Ascending aorta (tissue), 2 donors: ENCODE results near the gene PTK6. TPM values are rescaled to one million over a fixed set of nuclear protein-coding genes. Genes with fewer than 3 reads are reported as not detected.
"Not testable (repeated sequence)": the region's sequence is repeated elsewhere in the genome, so short reads cannot be mapped to it uniquely, and the experiment has no call there.

Experiments
- DNase-seq, 2 donors: peaks; one replicate each; pipeline ENCODE4 v3.0.0-alpha.2; 2019; ENCODE audit warnings: low spot score in 2 of 2
- H3K27ac ChIP-seq, 2 donors: fragments of 200-600 bp; sonication (generic); one replicate each; pipeline ENCODE4 v1.5.1; 2016 to 2017; ENCODE audit warnings: mild to moderate bottlenecking in 1 of 2
- H3K27me3 ChIP-seq: fragments of 200-600 bp; sonication (generic); one replicate; pipeline ENCODE4 v1.5.1; 2017
- H3K36me3 ChIP-seq, 2 donors: fragments of 200-600 bp; sonication (generic); one replicate each; pipeline ENCODE4 v1.5.1; 2016
- H3K4me1 ChIP-seq, 2 donors: fragments of 200-600 bp; sonication (generic); one replicate each; pipeline ENCODE4 v1.5.1; 2016 to 2017; ENCODE audit warnings: mild to moderate bottlenecking in 1 of 2
- H3K4me3 ChIP-seq, 2 donors: fragments of 200-600 bp; sonication (generic); one replicate each; pipeline ENCODE4 v1.5.1; 2016 to 2017; ENCODE audit warnings: mild to moderate bottlenecking in 1 of 2
- H3K9me3 ChIP-seq, 2 donors: fragments of 200-600 bp; sonication (generic); one replicate each; pipeline ENCODE4 v1.5.1; 2016
- intact Hi-C: fragments of 100-400 bp; cut with DNase I; formaldehyde crosslinking; loops from one replicate; pipeline ENCODE4 v1.15.1; 2023
- total RNA-seq: library from RNA; depleted of rRNA; stranded (reverse); fragments of >200 nt; gene quantifications from one replicate; pipeline ENCODE4 v1.1.0, GENCODE V29; 2016
- TF ChIP-seq, protein P1 (sequence below), 3 experiments: fragments of 200-600 bp in 2 of 3; fragments of 450-650 bp in 1 of 3; sonication (generic) in 2 of 3; IDR thresholded peaks; one replicate each; pipeline ENCODE4 v1.5.1; 2016 to 2019; ENCODE audit warnings: antibody characterized with exemption in 3 of 3, mild to moderate bottlenecking in 1 of 3, moderate library complexity in 1 of 3

Gene PTK6
- total RNA-seq, 1 donor from 2014 or later: not detected

DNA sequence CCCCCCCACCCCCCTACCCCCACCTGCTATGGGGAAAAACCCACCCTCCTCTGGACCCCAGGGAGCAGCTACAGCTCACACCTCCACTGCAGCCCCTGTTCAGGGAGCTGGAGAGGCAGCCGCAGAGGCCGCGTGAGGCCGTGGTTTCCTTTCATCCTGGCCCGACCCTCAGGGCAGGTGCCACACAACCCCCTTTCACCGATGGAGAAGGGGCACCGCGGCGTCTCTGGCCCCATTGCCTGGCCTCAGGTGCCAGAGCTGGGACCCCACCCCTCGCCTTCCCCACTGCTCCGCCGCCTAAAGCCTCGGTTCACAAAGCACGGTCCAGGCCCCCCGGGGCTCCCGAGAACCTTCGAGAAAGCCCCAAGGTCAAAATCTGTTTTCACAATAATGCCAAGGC lies 52.9 kb downstream of the PTK6 start:
- H3K27ac ChIP-seq: no peak overlapping the region
- no peak for DNase-seq
- no peaks in the 10 kb centered on the region for H3K36me3 ChIP-seq
- TF ChIP-seq, protein P1, sequence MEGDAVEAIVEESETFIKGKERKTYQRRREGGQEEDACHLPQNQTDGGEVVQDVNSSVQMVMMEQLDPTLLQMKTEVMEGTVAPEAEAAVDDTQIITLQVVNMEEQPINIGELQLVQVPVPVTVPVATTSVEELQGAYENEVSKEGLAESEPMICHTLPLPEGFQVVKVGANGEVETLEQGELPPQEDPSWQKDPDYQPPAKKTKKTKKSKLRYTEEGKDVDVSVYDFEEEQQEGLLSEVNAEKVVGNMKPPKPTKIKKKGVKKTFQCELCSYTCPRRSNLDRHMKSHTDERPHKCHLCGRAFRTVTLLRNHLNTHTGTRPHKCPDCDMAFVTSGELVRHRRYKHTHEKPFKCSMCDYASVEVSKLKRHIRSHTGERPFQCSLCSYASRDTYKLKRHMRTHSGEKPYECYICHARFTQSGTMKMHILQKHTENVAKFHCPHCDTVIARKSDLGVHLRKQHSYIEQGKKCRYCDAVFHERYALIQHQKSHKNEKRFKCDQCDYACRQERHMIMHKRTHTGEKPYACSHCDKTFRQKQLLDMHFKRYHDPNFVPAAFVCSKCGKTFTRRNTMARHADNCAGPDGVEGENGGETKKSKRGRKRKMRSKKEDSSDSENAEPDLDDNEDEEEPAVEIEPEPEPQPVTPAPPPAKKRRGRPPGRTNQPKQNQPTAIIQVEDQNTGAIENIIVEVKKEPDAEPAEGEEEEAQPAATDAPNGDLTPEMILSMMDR (IDR thresholded peaks at IDR 0.05): no peak
- no peaks in the 10 kb centered on the region for H3K9me3 ChIP-seq
- no peaks in the 10 kb centered on the region for H3K4me1 ChIP-seq
- intact Hi-C loops: no loop called here
- H3K27me3 ChIP-seq: peaks cover 4% of the 10 kb centered on the region
- no peak overlapping the region for H3K4me3 ChIP-seq

GRCh38 chr20:63483834-63484233 lies 53.3 kb downstream of the PTK6 start:
- H3K27ac ChIP-seq: no peak overlapping the region
- no peak overlapping the region for H3K4me3 ChIP-seq
- H3K27me3 ChIP-seq: peaks cover 4% of the 10 kb centered on the region
- H3K4me1 ChIP-seq: no peaks in the 10 kb centered on the region
- no peaks in the 10 kb centered on the region for H3K9me3 ChIP-seq
- intact Hi-C loops: no loop called here
- H3K36me3 ChIP-seq: no peaks in the 10 kb centered on the region
- TF ChIP-seq, protein P1 (IDR thresholded peaks at IDR 0.05): no peak
- no peak for DNase-seq

- TF ChIP-seq, protein P1 (IDR thresholded peaks at IDR 0.05): no peak
- H3K27ac ChIP-seq: no peak overlapping the region
- H3K4me3 ChIP-seq: no peak overlapping the region
- no peak for DNase-seq
- no peaks in the 10 kb centered on the region for H3K4me1 ChIP-seq
- no peaks in the 10 kb centered on the region for H3K9me3 ChIP-seq
- intact Hi-C loops: no loop called here
- H3K27me3 ChIP-seq: no peaks in the 10 kb centered on the region
- H3K36me3 ChIP-seq: no peaks in the 10 kb centered on the region
Observed at GRCh38 chr20:63482021-63482587, 55.1 kb downstream of the PTK6 start.

GRCh38 chr20:63481503-63481902 lies 55.7 kb downstream of the PTK6 start:
- Histone ChIP-seq H3K4me1 (no peaks in the 10 kb centered on the region), H3K27me3 (no peaks in the 10 kb centered on the region), H3K9me3 (no peaks in the 10 kb centered on the region), H3K4me3 (no peak overlapping the region), H3K36me3 (no peaks in the 10 kb centered on the region), H3K27ac (no peak overlapping the region)
- no peak for DNase-seq
- TF ChIP-seq, protein P1 (IDR thresholded peaks at IDR 0.05): no peak
- intact Hi-C loops: no loop called here

GRCh38 chr20:63479695-63480419 lies 57.3 kb downstream of the PTK6 start:
- intact Hi-C loops, H3K4me1 ChIP-seq, DNase-seq, H3K27ac ChIP-seq, H3K36me3 ChIP-seq, H3K4me3 ChIP-seq, H3K9me3 ChIP-seq, H3K27me3 ChIP-seq: not testable (repeated sequence)

DNA sequence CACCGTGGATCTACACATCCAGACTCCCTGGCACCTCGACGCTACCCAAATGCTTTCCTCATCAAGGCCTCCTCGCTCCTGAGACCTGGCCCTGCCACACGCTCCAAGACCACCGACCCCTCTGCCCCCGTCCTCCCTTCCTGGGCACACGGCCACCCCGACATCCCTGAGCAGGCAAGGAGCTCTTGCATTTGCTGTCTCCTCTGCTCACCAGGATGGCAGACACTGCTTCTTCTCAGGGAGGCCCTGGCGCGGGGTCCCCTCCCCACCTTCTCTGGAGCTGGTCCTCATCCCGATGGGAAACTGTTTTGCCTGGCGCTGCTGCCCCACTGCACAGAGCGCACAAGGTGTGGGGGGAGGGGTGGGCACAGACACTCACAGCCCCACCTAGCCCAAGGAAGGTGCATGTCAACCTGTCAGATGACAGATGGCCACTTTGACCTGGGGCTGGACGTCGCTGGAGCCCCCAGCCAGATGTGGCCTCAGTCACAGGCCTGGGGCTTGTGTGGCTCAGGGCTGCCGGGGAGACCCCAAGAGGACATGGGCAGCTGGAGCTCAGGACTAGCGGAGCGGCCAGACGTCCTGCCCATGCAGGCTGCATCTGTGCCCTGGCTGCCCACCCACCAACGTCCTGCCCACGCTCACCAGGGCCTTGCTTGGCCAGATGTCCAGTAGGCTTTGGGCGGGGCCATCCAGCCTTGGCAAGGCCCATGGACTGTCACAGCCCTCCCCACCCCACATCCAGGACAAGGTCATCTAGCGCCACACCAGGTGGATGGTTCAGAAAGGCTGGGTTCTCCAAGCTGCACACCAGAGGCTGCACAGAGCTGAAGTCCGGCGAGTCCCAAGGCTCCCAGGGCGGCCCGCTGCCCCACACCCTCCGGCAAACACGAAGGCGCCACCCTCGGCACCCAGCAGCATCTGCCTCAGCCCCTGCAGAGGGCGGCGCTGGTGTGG lies 58.6 kb downstream of the PTK6 start:
- Histone ChIP-seq H3K9me3 (no peaks in the 10 kb centered on the region), H3K27ac (no peak overlapping the region), H3K4me1 (no peaks in the 10 kb centered on the region), H3K4me3 (no peak overlapping the region), H3K27me3 (no peaks in the 10 kb centered on the region), H3K36me3 (no peaks in the 10 kb centered on the region)
- DNase-seq: no peak
- intact Hi-C loops: no loop called here
- TF ChIP-seq, protein P1 (IDR thresholded peaks at IDR 0.05): no peak
